GM18499 (cell line): ENCODE measurements around the gene C14orf119.

Source experiments
- ATAC-seq: cut with Tn5 transposase; IDR thresholded peaks from one replicate; pipeline ENCODE4 v1.9.1; 2021; ENCODE audit warnings: moderate number of reproducible peaks; ENCODE audit not compliant: insufficient read depth, unreplicated experiment

The C14orf119 gene, protein sequence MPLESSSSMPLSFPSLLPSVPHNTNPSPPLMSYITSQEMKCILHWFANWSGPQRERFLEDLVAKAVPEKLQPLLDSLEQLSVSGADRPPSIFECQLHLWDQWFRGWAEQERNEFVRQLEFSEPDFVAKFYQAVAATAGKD

DNA sequence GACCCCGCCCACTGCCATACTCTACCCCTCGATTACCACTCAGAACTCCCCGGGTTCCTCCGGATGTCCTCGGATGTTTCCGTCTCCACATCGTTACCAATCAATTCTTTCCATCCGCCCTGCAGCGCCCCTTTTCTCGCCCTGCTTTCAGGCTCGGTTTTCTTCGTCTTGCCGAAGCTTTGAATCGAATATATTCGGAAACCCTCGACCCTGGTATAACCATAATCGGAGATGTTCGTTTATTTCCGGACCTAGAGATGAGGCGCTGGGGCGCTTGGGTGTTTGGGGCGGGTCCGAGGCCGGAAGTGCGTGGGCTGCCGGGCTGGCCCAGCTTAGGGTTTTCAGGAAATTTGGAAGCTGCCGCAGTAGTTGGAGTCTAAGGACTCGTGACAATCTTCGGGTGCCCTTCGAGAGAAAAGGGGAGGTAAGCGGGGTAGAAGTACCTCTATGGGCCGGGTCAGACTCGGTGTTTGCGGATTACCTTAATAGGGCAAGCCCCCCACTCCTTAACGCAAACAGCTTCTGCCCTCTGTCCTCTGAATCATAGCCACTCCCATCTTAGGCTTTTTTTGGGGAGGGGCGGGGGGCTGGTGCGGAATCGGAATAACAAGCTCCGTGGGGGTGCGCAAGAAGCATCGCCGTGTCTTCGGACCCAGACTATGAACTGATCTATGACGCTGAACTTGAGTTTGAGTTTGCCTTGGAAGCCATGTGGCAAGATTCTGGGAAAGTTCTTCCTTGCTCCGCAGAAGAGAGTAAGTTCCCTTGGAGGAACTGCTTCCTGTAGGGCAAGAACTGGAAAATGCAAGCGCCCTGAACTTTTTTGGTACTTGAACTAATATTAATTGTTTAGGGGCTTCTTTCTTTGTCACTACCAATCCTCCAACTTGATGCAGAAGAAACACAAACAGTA, at the start of gene C14orf119:
Gene C14orf119 (plus strand): TSS at position 310 of the 913 bp plus-strand sequence. CDS start 2,154 bp downstream, outside the sequence.
- peak; percentile 89 for ATAC-seq

DNA sequence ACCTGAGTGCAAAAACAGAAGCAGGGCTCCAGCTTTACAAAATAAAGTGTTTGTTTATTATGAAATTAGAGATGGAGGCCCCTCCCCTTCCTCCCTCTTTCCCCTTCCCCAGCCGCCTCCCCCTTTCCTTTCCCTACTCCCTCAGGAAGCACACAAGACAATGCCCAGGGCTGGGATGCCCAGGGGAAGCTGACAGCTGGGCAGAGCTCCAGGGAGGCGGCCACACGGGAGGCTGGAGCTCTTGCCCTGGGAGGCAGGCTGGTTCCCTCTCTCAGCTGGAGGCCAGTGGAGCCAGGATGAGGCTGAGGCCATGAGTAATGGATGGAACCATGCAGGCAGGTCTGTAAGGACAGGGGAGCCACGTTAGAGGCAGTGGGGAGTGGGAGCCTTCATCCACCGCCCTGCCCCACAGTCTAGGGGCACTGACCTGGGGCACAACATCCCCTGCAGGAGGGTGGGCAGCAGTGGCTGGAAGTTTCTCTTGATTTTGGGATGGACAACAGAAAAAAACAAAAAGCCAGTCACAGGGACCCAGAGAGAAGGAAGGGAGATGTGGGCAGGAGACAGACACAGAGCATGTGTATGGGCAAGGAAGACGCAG, 48.2 kb upstream of the C14orf119 start:
- ATAC-seq: no peak

DNA sequence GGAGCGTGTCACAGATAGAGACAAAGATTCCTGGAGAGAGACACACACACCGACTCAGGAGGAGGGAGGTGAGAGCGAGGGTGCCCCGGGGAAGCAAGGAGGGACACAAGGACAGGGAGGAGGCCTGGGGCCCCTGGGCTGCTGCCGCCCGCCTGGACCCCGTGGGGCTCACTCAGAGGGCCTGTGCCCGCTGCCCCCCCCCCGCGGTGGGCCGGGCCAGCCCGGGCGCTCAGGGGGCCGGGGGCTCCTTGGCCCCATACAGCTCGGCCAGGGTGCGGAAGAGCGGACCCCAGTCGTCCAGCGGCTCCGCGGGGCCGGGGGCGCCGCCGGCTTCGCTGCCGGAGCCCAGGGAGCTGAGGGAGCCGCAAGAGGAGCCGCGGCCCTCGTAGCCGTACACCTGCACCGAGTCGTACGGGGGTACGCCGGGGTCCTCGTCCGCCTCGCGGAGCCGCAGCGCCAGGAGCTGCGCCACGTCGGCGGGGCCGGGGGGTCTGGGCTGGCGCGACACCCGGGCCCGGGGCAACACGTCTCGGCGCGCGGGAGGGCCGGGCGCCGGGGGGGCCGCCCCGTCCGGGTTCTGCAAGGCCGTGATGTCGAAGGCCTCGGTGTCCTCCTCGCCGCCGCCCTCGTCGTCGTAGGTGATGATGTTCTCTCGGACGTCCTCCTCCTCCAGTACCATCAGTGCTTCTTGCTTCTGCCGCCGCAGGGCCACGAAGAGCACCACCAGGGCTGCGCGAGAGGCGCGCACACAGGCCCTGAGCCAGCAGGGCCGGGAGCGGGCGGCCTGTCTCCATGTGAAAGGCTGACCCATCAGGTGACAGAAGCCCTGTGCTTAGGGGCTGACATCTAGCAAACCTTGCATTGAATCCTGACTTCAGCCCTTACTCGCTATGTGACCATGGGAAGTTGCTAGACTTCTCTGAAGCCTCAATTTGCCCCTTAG, 47.3 kb upstream of the C14orf119 start:
- ATAC-seq: no peak

DNA sequence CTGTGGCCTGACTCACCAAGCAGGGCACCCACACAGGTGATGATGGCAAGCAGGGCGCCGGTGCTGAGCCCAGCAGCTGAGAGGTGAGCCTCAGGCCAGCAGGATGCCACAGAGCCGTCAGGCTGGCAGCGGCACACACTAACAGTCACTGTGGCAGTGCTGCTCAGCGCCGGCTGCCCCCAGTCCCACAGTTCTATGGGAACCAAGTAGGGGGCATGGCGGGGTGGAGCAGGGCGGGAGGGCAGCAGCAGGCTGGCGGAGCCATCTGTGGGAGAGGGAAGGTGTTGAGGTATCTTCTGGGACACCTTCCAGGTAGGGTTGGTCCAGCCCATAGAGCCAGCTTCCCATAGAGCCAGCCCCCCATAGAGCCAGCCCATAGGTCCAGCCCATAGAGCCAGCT, 46.3 kb upstream of the C14orf119 start:
- ATAC-seq: no peak

DNA sequence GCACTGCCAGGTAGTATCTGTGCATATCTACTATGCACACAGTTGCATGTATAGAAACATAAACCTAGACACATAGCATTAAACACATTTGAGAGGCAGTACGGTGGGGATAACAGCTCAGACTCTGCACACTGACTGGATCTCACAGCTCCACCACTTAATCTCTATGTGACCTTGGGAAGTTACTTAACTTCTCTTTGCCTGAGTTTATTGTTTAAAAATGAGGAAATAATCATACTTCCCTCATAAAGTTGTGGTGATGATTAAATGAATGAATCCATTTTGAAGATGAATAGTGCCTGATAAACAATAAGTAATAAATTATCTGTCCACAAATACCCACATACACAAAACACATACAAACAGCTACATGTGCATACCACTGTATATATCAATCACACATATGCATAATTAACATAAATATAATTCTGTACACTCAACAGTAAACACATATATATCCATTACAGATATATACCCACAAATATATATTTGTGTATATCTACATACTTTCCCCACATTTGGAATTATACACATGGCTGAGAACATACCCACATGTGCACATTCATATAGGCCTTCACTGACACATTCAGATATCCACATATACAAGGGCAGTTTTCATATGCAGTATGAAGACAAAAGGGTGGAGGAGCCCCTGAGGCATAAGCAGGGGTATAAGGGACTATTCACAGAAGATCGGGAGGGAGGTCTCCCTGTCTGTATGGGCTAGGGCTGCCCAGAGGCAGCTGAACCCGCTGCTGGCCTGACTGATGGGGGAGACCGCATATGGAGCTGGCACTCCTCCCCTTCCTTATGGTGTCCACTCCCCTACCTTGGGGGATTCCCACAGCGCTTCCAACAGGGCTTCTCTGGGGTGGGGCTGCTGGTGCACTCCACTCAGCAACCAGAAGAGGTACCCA, 43.9 kb upstream of the C14orf119 start:
- no peak for ATAC-seq

DNA sequence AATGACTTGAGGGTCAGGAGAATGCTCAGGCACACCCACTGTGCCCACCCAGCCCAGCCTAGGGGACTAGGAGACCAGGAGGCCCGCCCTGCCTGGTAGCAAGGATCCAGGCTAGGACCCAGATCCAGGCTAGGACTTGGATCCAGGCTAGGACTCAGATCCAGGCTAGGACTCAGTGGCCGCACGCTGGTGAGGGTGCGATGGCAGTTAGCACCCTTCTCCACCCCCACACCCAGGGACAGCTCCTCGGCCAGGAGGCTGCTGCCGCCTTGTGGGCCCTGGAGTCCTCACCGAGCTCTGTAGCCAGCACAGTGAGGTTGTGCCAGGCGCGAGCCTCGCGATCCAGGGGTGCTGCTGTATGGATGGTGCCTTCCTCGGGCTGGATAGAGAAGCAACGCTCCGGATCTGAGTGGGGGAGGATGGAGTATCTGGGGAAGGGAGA, 43.1 kb upstream of the C14orf119 start:
- no peak for ATAC-seq

DNA sequence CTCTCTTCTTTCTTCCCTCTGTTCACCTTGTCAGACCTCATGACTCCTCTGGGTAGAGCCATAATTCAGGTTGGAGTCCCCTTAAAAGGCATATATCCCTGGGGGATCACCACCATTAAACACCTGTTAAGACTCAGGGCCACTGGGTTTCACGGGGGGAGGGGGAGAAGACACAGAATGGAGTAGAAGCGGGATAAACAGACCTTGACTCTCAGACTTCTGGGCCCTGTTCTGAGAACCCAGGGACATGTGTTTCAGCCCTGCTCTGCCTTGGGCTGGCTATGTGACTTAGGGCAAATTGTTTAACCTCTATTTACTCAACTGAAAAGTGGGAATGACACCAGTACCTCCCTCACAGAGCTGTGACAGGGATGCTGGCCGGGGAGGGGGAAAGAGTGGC, 42.6 kb upstream of the C14orf119 start:
- no peak for ATAC-seq

DNA sequence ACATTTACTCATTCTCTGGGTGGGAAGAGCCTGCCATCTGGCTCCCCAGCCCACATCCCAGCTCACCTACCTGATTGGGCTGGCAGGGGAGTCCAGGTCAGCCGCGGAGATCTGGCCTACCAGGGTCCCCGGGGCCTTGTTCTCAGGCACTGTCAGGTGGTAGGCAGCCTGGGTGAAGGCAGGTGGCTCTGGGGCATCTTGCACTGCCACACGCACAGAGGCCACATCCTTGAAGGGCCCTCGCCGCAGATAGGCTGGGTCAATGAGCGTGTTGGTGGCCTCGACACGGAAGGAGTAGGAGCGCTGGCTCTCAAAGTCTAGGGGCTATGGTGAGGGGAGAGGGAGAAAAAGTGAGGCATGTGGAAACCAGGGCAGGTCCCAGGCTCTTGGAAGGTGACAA, 41.9 kb upstream of the C14orf119 start:
- ATAC-seq: no peak

DNA sequence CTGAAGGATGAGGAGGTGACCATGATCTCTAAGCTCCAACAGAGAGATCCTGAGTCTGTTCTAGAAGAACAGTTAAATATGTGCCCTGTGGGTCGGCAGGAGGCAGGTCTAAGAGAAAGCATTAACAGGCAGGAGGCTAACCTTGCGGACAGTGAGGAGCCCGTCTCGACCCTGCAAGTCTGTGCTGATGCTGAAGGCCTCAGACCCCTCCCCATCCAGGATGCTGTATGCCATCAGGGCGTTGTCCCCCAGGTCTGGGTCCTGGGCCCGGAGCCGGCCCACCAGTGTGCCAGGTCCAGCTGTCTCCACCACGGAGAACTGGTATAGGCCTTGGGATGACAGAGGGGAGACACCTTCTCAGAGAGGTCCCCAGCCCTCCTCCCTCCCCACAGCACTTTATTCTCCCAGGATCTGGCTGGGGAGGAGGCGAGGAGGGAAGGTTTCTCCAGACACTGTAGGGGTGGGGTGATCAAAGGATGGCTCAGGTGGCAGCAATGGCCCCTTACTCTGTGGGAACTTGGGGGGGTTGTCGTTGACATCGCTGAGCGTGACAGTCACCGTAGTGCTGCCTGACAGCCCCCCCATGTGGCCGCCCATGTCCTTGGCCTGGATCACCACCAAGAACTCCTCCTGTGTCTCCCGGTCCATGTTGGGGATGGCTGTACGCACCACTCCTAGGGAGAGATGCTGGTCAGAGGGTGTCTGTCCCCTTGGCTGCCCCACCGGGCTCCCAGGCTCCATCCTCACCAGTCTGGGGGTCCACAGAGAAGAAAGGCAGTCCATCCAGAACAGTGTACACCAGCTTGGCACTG, 41.1 kb upstream of the C14orf119 start:
- ATAC-seq: no peak

DNA sequence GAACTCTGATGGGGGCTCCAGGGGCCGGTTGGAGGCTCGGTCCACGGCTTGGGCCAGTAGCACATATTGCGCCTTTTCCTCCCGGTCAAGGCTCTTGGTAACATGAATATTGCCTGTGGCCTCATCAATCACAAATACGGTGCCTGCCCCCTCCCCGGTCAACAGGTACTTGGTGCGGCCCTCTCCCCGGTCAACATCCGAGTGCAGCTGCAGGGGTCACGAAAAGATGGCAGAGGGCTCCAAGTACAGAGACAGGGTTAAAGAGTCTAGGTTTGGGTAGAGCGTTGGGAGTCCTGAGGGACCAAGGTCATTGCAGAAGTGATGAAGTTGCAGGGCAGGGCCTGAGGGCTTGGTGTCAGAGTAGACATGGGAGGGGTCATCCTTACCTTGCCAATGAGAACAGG, 40.2 kb upstream of the C14orf119 start:
- ATAC-seq: no peak

DNA sequence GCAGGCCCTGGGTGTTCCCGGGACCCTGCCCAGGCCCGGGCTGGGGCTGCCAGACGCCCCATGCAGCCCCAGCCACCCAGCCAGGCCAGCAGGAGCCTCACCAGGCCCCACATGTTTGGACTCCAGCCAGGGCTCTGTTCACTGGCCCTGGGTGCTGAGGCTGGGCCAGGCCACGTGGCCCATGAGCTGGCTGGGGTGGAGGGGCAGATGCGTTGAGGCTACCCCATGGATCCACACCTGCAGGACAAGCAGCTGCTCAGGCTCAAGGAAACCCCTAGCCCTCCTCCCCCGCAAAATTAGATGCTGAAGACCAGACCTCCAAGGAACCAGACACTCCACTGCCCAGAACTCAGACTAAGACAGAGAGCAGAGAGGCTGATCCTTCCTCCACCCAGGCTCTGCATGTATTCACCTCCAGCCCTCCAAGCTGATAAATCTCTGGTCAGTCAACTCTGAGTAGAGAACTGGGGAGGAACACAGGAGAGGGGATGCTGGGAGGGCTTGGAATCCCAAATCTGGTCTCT, 39.6 kb upstream of the C14orf119 start:
- ATAC-seq: no peak

DNA sequence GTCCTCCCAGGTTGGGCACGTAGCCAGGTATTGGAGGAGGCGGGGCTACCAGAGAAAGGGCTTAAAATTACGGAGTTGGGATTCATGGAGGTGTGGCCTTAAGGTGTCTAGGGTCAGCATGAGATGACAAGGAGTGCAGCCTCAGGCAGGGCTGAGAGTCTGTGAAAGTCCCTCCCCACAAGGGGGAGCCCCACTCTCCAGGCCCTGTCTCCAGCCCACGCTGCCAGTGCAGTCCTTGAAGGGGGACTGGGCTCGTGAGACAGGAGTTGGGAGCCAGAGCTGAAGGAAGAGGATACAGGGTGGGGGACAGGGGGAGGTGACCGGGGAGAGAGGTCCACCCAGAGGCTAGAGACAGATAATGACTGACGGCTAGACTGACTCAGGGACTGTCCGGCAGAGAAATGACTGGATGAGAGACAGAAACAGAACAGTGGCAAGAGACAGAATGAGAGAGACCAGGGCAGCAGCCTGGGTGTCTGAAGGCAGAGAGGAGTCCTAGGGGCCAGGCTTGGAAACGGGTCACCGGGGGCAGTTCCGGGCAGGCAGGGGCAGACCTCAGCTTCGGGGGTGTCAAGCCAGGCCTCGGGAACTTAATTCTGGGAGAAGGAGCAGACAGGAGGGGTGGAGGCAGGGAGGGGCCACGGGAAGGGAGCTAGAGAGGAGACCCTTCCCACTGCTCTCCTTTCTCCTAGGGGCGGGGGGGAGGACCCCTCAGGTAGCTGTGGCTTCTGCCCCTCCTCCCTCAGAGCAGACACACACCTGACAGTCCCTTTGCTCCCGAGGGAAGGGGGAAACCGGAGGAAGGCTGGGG, 39.0 kb upstream of the C14orf119 start:
- ATAC-seq: peak; percentile 41

DNA sequence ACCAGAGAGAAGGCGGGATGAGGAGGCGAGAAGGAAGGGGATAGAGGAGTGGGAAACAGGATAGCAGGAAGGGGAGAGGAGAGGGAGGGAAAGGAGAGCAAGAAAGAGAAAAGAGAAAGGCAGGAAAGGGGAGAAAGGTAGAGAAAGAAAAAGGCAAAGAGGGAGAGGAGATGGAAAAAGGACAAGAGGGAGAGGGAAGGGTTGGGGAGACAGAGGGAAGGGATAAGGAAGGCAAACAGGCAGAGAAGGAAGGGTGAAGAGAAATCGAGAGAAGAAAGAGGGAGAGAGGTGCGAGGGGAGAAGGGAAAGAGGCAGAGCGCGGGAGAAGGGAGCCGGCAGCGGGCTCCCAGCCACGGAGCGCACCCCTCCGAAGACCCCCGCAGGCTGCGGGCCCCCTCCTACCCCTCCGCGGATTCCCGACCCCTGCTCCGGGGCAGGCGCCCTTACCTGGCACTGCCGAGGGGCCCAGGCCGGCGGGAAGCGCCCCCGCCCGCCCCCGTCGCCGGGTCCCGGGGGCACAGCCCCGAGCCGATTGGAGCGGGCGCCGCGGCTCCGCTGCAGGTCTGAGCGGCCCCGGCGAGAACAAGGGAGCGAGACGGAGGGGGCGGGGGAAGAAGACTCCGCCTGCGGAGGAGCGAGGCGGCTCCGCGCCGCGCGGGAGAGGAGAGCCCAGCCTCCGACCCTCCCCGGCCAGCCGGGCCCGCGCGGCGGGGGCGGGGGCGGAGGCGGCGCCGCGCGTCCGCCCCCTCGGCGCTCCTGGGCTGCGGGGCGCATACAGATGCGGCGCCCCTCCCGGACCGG, 38.1 kb upstream of the C14orf119 start, which contains the start of gene CDH24:
Gene CDH24 (minus strand): TSS at position 565 of the 801 bp plus-strand sequence. CDS start 1,787 bp downstream, outside the sequence.
- ATAC-seq: no peak

DNA sequence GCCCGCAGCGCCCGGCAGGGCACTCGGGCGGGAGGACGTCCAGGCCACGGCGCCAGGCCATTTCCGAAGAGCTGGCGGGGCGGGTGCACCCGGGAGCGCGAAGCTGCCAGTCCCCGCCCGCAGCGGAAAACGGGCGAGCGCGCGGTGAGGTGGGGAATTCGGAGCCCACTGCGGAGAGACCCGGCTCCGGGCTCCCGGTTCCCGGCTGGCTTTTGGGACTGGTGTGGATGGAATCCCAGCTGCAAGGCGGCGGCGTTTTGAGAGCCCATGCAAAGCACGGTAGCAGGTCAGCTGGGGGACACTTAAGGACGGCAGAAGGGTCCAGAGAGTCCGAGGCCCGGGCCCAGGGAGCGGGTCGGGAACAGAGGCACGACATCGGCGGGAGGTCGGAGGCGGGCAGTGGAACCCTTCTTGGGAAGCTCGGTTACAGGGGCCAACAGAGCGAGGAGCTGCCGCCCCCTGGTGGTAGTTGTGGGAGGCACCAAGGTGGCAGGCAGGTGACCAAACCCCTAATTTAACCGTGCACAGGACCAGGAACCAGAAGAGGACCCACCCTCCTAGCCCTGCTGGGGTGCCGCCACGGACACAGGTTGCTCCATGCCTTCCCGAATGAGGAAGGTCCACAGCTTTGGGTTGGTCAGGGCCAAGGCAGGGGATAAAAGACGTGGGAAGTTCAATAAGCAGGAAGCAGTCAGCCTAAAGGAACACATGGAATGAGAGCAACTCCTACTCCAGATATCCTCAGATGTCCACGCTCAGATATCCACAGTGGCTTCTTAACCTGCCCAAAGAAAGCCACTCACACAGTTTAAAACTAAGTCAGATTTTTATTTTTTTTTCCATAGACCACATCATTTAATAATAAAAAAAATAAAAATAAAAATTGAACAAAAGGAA, 37.3 kb upstream of the C14orf119 start:
- ATAC-seq: no peak
